Stromal cell of bone marrow (primary cell): ENCODE data around the gene FBXO42.
"Not testable (repeated sequence)": the region's sequence is repeated elsewhere in the genome, so short reads cannot be mapped to it uniquely, and the experiment has no call there.

Source experiments
- DNase-seq: peaks from one replicate; pipeline ENCODE4 v3.0.0-alpha.2; 2012; ENCODE audit warnings: low read depth

The FBXO42 gene

GRCh38 chr1:16266411-16267118 is 85.7 kb downstream of the FBXO42 start:
- no peak for DNase-seq

GRCh38 chr1:16262067-16262466 is 90.2 kb downstream of the FBXO42 start:
- no peak for DNase-seq

- DNase-seq: no peak
Measured at GRCh38 chr1:16260814-16261213, 91.5 kb downstream of the FBXO42 start.

GRCh38 chr1:16258591-16259135 is 93.6 kb downstream of the FBXO42 start:
- DNase-seq: no peak

- no peak for DNase-seq
Measured at GRCh38 chr1:16257968-16258367, 94.3 kb downstream of the FBXO42 start.

- DNase-seq: not testable (repeated sequence)
Measured at GRCh38 chr1:16257556-16257955, 94.7 kb downstream of the FBXO42 start.

- DNase-seq: no peak
Measured at GRCh38 chr1:16256478-16256877, 95.8 kb downstream of the FBXO42 start.

GRCh38 chr1:16254263-16254928 is 97.9 kb downstream of the FBXO42 start:
- DNase-seq: no peak

- no peak for DNase-seq
Measured at GRCh38 chr1:16253332-16253922, 98.9 kb downstream of the FBXO42 start.

GRCh38 chr1:16252912-16253311 is 99.4 kb downstream of the FBXO42 start:
- DNase-seq: no peak

- DNase-seq: no peak
Measured at GRCh38 chr1:16251381-16251780, 100.9 kb downstream of the FBXO42 start.

- DNase-seq: no peak
Measured at GRCh38 chr1:16250524-16251251, 101.6 kb downstream of the FBXO42 start.

GRCh38 chr1:16249596-16250241 is 102.6 kb downstream of the FBXO42 start:
- peak; percentile 83 for DNase-seq

- DNase-seq: peak; percentile 63
Measured at GRCh38 chr1:16248603-16249516, 103.4 kb downstream of the FBXO42 start.

- no peak for DNase-seq
Measured at GRCh38 chr1:16248007-16248436, 104.3 kb downstream of the FBXO42 start.

- DNase-seq: no peak
Measured at GRCh38 chr1:16247441-16247840, 104.8 kb downstream of the FBXO42 start.

GRCh38 chr1:16246961-16247360 is 105.3 kb downstream of the FBXO42 start:
- no peak for DNase-seq

GRCh38 chr1:16246239-16246638 is 106.0 kb downstream of the FBXO42 start:
- not testable (repeated sequence) for DNase-seq

GRCh38 chr1:16245476-16246196 is 106.6 kb downstream of the FBXO42 start:
- no peak for DNase-seq
